ENCODE data around the gene IGSF9.

The IGSF9 gene, protein sequence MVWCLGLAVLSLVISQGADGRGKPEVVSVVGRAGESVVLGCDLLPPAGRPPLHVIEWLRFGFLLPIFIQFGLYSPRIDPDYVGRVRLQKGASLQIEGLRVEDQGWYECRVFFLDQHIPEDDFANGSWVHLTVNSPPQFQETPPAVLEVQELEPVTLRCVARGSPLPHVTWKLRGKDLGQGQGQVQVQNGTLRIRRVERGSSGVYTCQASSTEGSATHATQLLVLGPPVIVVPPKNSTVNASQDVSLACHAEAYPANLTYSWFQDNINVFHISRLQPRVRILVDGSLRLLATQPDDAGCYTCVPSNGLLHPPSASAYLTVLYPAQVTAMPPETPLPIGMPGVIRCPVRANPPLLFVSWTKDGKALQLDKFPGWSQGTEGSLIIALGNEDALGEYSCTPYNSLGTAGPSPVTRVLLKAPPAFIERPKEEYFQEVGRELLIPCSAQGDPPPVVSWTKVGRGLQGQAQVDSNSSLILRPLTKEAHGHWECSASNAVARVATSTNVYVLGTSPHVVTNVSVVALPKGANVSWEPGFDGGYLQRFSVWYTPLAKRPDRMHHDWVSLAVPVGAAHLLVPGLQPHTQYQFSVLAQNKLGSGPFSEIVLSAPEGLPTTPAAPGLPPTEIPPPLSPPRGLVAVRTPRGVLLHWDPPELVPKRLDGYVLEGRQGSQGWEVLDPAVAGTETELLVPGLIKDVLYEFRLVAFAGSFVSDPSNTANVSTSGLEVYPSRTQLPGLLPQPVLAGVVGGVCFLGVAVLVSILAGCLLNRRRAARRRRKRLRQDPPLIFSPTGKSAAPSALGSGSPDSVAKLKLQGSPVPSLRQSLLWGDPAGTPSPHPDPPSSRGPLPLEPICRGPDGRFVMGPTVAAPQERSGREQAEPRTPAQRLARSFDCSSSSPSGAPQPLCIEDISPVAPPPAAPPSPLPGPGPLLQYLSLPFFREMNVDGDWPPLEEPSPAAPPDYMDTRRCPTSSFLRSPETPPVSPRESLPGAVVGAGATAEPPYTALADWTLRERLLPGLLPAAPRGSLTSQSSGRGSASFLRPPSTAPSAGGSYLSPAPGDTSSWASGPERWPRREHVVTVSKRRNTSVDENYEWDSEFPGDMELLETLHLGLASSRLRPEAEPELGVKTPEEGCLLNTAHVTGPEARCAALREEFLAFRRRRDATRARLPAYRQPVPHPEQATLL

DNA sequence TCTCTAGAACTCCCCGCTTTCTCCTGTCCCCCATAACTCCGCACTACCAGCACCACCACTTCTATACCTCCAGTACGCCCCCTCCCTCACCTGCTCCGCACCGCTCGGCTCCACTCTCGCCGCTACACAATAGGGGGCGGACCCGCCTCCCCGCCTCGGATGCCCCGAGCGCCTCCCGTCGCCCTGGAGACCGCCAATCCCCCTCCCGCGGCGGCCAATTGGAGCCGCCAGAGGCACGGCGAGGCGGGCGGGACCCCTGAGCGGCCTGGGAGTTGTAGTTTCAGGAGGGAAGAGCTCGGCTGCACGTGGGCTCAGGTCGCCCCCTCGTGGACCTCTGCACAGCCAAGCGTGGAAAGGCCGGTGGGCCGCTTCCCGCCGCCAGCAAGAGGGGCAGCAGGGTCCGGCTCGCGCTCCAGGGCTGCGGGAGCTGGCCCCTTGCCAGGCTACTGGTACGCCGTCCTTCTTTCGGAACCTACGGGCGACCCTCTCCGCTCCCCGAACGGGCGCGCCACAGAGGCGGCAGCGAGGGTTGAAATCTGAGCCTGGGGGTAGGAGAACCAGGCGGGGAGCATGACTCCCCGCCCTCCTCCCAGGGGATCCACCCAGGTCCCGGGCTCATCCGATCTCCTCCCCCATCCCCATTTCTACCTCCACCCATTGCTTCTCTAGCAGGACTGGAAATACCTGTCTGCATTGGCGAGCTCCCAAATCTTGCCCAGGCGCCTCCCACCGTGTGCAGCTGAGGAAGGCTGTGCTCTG is at the start of gene IGSF9:
IGSF9 (minus strand) TSS at position 131 of the 759 bp plus-strand sequence. CDS start 2,159 bp downstream, outside the sequence.
- DNase-seq: peak; percentile 91

GRCh38 chr1:159994896-159995295 is 49.5 kb upstream of the IGSF9 start:
- DNase-seq: no peak

GRCh38 chr1:159993911-159994310 is 48.5 kb upstream of the IGSF9 start:
- no peak for DNase-seq

DNA sequence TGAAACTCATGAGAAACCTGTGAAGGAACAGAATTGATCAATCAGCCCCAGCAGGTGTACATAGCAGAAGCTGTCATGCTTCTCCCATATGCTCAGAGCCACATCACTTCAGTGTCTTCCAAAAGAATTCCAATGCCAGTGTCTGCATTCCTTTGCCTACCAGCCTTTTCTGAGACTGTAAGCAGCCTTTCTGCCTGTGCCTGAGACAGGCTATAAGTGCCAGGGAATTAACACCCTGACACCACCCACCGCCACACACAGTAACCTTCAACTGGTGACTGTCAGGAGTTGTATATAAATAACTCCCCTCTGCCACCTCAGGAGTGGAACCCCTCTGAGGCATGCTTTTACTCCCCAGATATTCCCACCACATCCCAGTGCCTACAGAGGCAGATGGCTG is 46.7 kb upstream of the IGSF9 start:
- DNase-seq: no peak

- no peak for DNase-seq
Measured at GRCh38 chr1:159991513-159991912, 46.1 kb upstream of the IGSF9 start.

DNA sequence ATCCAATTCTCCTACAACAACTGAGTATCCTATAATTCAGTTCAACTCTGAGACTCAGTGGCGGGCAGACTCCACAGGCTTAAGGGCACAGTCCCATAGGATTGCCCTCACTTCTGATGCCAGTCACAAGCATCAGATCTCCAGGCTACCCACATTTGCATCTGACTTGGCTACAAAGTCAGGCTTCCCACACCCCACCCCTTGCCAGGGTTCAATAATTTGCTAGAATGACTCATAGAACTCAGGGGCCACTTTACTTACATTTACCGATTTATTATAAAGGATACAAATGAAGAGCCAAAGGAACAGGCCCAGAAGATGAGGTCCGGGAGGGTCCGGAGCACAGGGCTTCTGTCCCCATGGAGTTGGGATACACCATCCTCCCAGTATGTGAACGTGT is 44.6 kb upstream of the IGSF9 start:
- DNase-seq: no peak

- no peak for DNase-seq
Measured at GRCh38 chr1:159989581-159989980, 44.2 kb upstream of the IGSF9 start.

DNA sequence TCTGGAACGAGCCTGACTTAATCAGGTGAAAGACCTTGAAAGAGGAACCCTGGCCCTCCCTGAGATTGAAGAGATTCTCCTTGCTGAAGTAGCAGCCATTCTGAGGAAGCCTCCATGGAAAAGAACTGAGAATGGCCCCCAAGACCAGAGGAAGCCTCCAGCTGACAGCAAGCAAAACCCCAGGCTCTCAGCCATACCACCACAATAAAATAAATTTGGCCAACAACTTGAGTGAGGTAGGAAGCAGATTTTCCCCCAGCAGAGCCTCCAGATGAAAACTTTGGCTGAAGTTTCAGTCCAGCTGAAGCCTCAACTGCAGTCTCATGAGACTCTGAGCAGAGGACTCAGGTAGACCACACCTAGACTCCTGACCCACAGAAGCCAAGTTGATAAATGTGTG is 42.6 kb upstream of the IGSF9 start:
- no peak for DNase-seq

GRCh38 chr1:159987186-159987585 is 41.8 kb upstream of the IGSF9 start:
- no peak for DNase-seq

DNA sequence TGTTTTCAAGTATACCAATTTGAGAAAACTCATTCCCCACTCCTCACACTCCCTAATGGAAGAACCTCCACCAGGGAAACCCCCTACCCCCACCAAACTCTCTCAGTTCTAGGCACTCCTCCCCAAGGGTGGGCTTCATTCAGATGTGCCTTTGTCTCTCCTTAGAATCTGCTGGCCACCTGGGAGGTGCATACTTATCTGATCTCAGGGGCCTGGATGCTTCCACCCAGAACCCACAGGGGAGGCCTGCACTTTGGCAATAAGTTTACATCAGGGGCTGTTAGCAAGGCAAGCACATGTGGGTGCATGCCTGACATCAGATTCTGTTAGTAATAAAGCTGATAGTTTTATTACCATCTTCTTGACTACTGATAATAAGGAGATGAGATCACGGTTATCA is 41.1 kb upstream of the IGSF9 start:
- DNase-seq: no peak

DNA sequence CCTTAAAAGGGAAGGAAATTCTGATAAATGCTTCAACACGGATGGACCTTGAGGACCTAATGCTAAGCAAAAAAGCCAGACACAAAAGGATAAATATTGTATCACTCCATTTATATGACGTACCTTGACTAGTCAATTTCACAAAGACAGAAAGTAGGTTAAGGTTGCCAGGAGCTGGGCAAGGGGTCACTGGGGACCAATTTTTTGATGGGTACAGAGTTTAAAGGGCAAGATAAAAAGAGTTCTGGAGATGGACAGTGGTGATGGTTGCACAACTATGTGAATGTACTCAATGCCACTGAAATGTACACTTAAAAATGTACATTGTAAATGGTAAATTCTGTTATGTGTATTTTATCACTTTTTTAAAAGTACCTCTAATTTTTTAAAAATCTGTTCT is 40.7 kb upstream of the IGSF9 start:
- DNase-seq: no peak

- no peak for DNase-seq
Measured at GRCh38 chr1:159985473-159985872, 40.1 kb upstream of the IGSF9 start.

GRCh38 chr1:159983681-159984080 is 38.3 kb upstream of the IGSF9 start:
- no peak for DNase-seq

- DNase-seq: no peak
Measured at GRCh38 chr1:159982280-159982679, 36.9 kb upstream of the IGSF9 start.

DNA sequence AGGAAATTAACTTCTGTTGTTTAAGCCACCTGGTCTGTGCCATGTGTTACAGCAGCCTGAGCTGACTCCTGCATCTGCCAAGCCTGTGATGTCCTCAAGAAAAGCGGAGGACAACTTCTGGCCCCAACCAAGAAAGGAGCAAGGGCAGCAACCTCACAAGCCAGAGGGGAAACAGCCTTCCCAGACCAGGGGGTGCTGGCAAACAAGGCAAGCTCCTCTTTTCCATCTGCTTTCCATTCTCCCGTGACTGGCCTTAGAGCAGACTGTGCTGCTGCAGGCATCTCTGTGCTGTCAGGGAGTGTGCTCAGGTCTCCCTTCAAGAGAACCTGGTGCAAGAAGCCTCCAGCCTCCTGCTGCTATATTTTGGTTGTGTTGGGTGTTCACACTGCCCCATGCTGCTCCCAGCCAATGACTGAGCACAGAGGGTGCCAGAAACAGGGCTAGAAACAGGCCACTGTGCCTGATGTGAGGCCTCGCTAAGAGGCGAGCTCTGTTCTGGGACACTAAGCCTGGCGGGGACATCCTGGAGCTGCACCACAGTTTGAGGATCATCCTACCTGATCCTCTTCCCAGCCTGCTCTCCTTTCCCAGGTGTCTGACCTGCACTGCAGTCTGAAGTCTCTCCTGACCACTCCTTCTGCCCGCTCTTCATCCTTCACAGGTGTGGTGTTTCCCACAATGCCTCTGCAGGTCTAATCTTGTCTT is 36.1 kb upstream of the IGSF9 start:
- DNase-seq: no peak

GRCh38 chr1:159980786-159981185 is 35.4 kb upstream of the IGSF9 start:
- no peak for DNase-seq

GRCh38 chr1:159980076-159980475 is 34.7 kb upstream of the IGSF9 start:
- DNase-seq: no peak

- DNase-seq: no peak
Measured at GRCh38 chr1:159979257-159979656, 33.8 kb upstream of the IGSF9 start.

- no peak for DNase-seq
Measured at GRCh38 chr1:159978107-159978398, 32.6 kb upstream of the IGSF9 start.

DNA sequence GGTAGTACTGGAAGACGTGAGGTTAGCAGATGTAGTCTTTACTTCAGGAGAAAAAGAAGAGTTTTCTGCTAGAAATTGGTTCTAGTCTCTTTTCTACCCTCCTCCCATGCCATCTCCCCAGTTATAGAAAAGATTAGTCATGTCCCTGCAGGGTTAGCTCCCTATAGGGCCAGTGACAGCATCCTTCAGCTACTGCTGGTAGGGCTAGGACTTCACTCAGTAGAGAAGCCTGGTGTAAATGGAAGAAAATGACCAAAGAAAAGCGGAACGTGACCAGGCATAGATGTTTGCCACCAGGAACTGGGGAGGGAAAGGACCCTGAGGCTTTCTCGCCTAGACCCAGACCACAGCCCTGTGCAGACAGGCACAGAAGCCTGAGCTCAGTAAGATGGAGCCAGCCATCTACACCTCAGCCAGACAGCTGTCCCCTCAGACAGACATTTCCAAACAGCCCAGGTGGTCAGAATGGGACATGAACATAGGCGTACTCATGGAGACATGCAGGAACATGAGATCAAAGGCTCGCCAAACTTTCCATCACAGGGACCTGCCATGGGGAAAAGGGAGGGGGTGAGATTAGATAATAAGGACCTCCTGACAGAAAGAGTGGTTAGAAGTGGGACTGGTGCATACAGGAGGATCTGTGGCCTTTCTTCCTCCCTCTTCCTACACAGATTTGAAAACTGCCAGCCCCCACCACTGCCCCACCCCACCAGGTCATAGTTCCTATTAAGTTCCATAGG is 32.1 kb upstream of the IGSF9 start:
- DNase-seq: no peak

DNA sequence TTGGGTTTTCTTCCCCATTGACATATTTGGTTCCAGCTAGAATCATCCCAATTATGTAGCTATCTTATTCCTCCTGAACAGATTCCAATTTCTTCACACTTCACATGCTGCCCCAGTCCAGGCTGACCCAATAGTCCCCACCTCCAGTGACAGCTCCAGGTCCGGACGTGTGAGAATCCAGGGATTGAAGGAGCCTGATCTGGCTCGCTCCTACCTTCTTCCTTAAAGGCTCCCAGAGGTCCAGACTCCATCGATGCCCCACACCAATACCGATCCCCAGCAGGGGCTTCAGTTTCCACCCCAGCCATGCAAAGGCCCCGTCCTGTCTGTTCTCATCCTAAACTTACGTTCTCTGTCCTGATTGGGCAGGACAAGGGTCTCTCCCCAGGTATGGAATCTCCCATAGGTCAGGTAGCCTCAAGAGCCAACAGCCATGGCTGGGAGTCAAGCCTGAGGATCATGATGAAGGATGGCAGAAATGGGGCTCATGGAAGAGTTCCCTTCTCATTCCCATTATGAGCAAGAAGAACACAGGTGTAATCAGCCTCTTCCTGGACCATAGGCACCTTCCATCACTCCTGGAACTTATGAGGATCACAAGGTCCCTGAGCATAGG is 29.0 kb upstream of the IGSF9 start:
- DNase-seq: no peak

All from activated CD8-positive, alpha-beta memory T cell treated with anti-CD3 and anti-CD28 coated beads, Interleukin-2, amount 50 U/mL, for 4 hours (primary cell).